Activated CD8-positive, alpha-beta T cell treated with anti-CD3 and anti-CD28 coated beads for 36 hours (primary cell): ENCODE measurements around the gene TXN. TPM values are rescaled to one million over a fixed set of nuclear protein-coding genes. Genes with fewer than 3 reads are reported as not detected.
A peak's percentile ranks its signal among the peaks of the same experiment; 100 is the strongest.

Experiments
- ATAC-seq: fragments of 200-7000 bp; cut with Tn5 transposase; one replicate; pipeline ENCODE4 v1.10.0; 2021; ENCODE audit warnings: mild to moderate bottlenecking, moderate library complexity
- CTCF ChIA-PET: fragments of 350-600 bp; sonication (Branson Sonifier 250); formaldehyde crosslinking; loops from one replicate; lab custom pipeline; 2021; ENCODE audit warnings: antibody characterized with exemption; lab: Charles Lee
- POLR2A ChIA-PET: fragments of 350-600 bp; sonication (Branson Sonifier 250); formaldehyde crosslinking; loops from one replicate; lab custom pipeline; 2021; ENCODE audit warnings: antibody characterized with exemption; lab: Charles Lee
- DNase-seq: peaks from one replicate; pipeline ENCODE4 v3.0.0-alpha.2; 2020
- H3K27ac Mint-ChIP-seq: one replicate; pipeline ENCODE4 v1.8.0; 2021; ENCODE audit warnings: mild to moderate bottlenecking, mixed read lengths
- H3K27me3 Mint-ChIP-seq: one replicate; pipeline ENCODE4 v1.8.0; 2021; ENCODE audit warnings: mixed read lengths
- H3K36me3 Mint-ChIP-seq: one replicate; pipeline ENCODE4 v1.8.0; 2021; ENCODE audit warnings: low read depth, mixed read lengths
- H3K4me1 Mint-ChIP-seq: one replicate; pipeline ENCODE4 v1.8.0; 2021; ENCODE audit warnings: low read depth, mixed read lengths
- H3K4me3 Mint-ChIP-seq: one replicate; pipeline ENCODE4 v1.8.0; 2021; ENCODE audit warnings: mild to moderate bottlenecking, moderate library complexity, mixed read lengths
- H3K9me3 Mint-ChIP-seq: one replicate; pipeline ENCODE4 v1.8.0; 2021; ENCODE audit warnings: mixed read lengths
- CTCF ChIP-seq: fragments of 200-600 bp; IDR thresholded peaks from one replicate; pipeline ENCODE4 v1.8.0; 2022; ENCODE audit warnings: antibody characterized with exemption, mild to moderate bottlenecking
- intact Hi-C: fragments of 100-400 bp; cut with micrococcal nuclease; formaldehyde crosslinking; loops from one replicate; pipeline ENCODE4 v1.10.0; 2022
- total RNA-seq, 2 experiments: library from RNA; stranded (reverse); gene quantifications; one replicate each; pipeline ENCODE4 v1.2.3, GENCODE V29; 2021

Gene TXN
- total RNA-seq, 2 experiments from 2014 or later = 398 to 407 TPM

GRCh38 chr9:110217656-110218099 is 38.6 kb downstream of the TXN start:
- Mint-ChIP-seq H3K27ac (no peak overlapping the region), H3K9me3 (no peaks in the 10 kb centered on the region), H3K4me3 (no peak overlapping the region), H3K4me1 (no peaks in the 10 kb centered on the region), H3K27me3 (peaks cover 4% of the 10 kb centered on the region), H3K36me3 (no peaks in the 10 kb centered on the region)
- DNase-seq = no peak
- ChIA-PET CTCF (interaction anchor here (0.7 to 7.3 kb wide), 10 partner anchors 18 to 314 kb away, joined by 3 to 41 read pairs (median 4); no protein-coding TSS in a partner anchor), POLR2A (no interaction called here)
- no peak for ATAC-seq
- intact Hi-C loops = loop anchor here (5.0 kb wide), 1 partner anchor 35 kb away; no protein-coding TSS in a partner anchor
- TF ChIP-seq CTCF = peak; percentile 57

GRCh38 chr9:110214586-110215355 is 41.5 kb downstream of the TXN start:
- intact Hi-C loops = loop anchor here (5.0 kb wide), 1 partner anchor 32 kb away; no protein-coding TSS in a partner anchor

GRCh38 chr9:110214090-110214489 is 42.2 kb downstream of the TXN start:
- CTCF ChIA-PET = interaction anchor here (1.2 to 2.1 kb wide), 4 partner anchors 10 to 410 kb away, joined by 3 to 8 read pairs (median 4); no protein-coding TSS in a partner anchor
- intact Hi-C loops = no loop called here
- H3K27me3 Mint-ChIP-seq = peaks cover 4% of the 10 kb centered on the region
- no peak for ATAC-seq
- H3K36me3 Mint-ChIP-seq = no peaks in the 10 kb centered on the region
- DNase-seq = no peak
- TF ChIP-seq CTCF = no peak
- POLR2A ChIA-PET = no interaction called here
- H3K9me3 Mint-ChIP-seq = no peaks in the 10 kb centered on the region
- no peaks in the 10 kb centered on the region for H3K4me1 Mint-ChIP-seq
- H3K27ac Mint-ChIP-seq = no peak overlapping the region
- no peak overlapping the region for H3K4me3 Mint-ChIP-seq

More at GRCh38 chr9:110214586-110215355, 41.5 kb downstream of the TXN start:
- ATAC-seq = no peak
- Mint-ChIP-seq H3K9me3 (no peaks in the 10 kb centered on the region), H3K4me1 (no peaks in the 10 kb centered on the region), H3K27ac (no peak overlapping the region), H3K27me3 (peaks cover 4% of the 10 kb centered on the region), H3K4me3 (no peak overlapping the region), H3K36me3 (no peaks in the 10 kb centered on the region)
- DNase-seq = no peak
- ChIA-PET POLR2A (no interaction called here), CTCF (interaction anchor here (1.2 to 2.1 kb wide), 4 partner anchors 11 to 409 kb away, joined by 3 to 8 read pairs (median 4); no protein-coding TSS in a partner anchor)
- TF ChIP-seq CTCF = no peak

GRCh38 chr9:110213413-110214044 is 42.8 kb downstream of the TXN start:
- CTCF ChIA-PET = interaction anchor here (0.8 to 2.1 kb wide), 5 partner anchors 9 to 311 kb away, joined by 4 to 8 read pairs (median 5); no protein-coding TSS in a partner anchor
- TF ChIP-seq CTCF = no peak
- Mint-ChIP-seq H3K36me3 (no peaks in the 10 kb centered on the region), H3K4me3 (no peak overlapping the region), H3K4me1 (no peaks in the 10 kb centered on the region), H3K27ac (no peak overlapping the region), H3K27me3 (peaks cover 4% of the 10 kb centered on the region), H3K9me3 (no peaks in the 10 kb centered on the region)
- ATAC-seq (no peak), DNase-seq (no peak)
- POLR2A ChIA-PET = no interaction called here
- intact Hi-C loops = no loop called here
